GM12891 (cell line): Measurements from ENCODE around the gene ADAT3.

Experiments used
- DNase-seq: peaks from one replicate; pipeline ENCODE4 v3.0.0; 2011; ENCODE audit warnings: low spot score; ENCODE audit not compliant: insufficient read length
- FAIRE-seq: peaks from 2 replicates; lab custom pipeline; 2011; peaks lifted over from hg19 to GRCh38; lab: Jason Lieb, UNC
- PAX5 ChIP-seq: IDR thresholded peaks from 2 replicates; pipeline ENCODE4 v1.6.1; 2011; ENCODE audit warnings: low read length, moderate library complexity, mild to moderate bottlenecking; ENCODE audit not compliant: insufficient read depth, severe bottlenecking
- POLR2A ChIP-seq: IDR thresholded peaks from 2 replicates; pipeline ENCODE4 v1.6.1; 2011; ENCODE audit warnings: low read depth, low read length, control low read depth
- POLR2AphosphoS5 ChIP-seq: IDR thresholded peaks from 2 replicates; pipeline ENCODE4 v1.6.1; 2011; ENCODE audit warnings: low read depth, low read length, control low read depth
- POU2F2 ChIP-seq: IDR thresholded peaks from 2 replicates; pipeline ENCODE4 v1.6.1; 2011; ENCODE audit warnings: low read depth, mild to moderate bottlenecking, control low read depth, low read length, moderate library complexity
- SPI1 ChIP-seq: IDR thresholded peaks from 2 replicates; pipeline ENCODE4 v1.6.1; 2011; ENCODE audit warnings: low read depth, low read length, control low read depth
- TAF1 ChIP-seq: IDR thresholded peaks from 2 replicates; pipeline ENCODE4 v1.6.1; 2011; ENCODE audit warnings: low read depth, low read length, control low read depth

Gene ADAT3

GRCh38 chr19:1922803-1923202, 17.6 kb downstream of the ADAT3 start:
- no peak for TF ChIP-seq POLR2A
- TF ChIP-seq TAF1: no peak
- no peak for TF ChIP-seq POLR2AphosphoS5
- TF ChIP-seq PAX5: no peak
- FAIRE-seq (peak; percentile 38), DNase-seq (no peak)

GRCh38 chr19:1923319-1923718, 18.1 kb downstream of the ADAT3 start:
- TF ChIP-seq SPI1 (no peak), POLR2AphosphoS5 (no peak), POU2F2 (no peak), POLR2A (no peak), TAF1 (no peak), PAX5 (no peak)
- FAIRE-seq: no peak
- no peak for DNase-seq

GRCh38 chr19:1924320-1924961, 19.2 kb downstream of the ADAT3 start:
- DNase-seq (no peak), FAIRE-seq (no peak)
- no peak for TF ChIP-seq TAF1
- no peak for TF ChIP-seq SPI1
- no peak for TF ChIP-seq POLR2A
- no peak for TF ChIP-seq POLR2AphosphoS5
- TF ChIP-seq PAX5: no peak
- no peak for TF ChIP-seq POU2F2

GRCh38 chr19:1925544-1925943, 20.3 kb downstream of the ADAT3 start:
- no peak for FAIRE-seq
- TF ChIP-seq POLR2AphosphoS5: no peak
- no peak for TF ChIP-seq TAF1
- no peak for TF ChIP-seq PAX5
- TF ChIP-seq SPI1: no peak
- TF ChIP-seq POLR2A: no peak
- TF ChIP-seq POU2F2: no peak
- no peak for DNase-seq

GRCh38 chr19:1929021-1929742, 24.0 kb downstream of the ADAT3 start:
- FAIRE-seq (peak; percentile 86), DNase-seq (peak; percentile 96)
- TF ChIP-seq POU2F2 (no peak), TAF1 (no peak), SPI1 (no peak), POLR2A (no peak), PAX5 (peak; percentile 55), POLR2AphosphoS5 (no peak)

- DNase-seq (no peak), FAIRE-seq (no peak)
- no peak for TF ChIP-seq TAF1
- no peak for TF ChIP-seq PAX5
- no peak for TF ChIP-seq SPI1
- TF ChIP-seq POU2F2: no peak
- no peak for TF ChIP-seq POLR2AphosphoS5
- no peak for TF ChIP-seq POLR2A
Observed at GRCh38 chr19:1931445-1931844, 26.2 kb downstream of the ADAT3 start.

GRCh38 chr19:1932395-1932794, 27.2 kb downstream of the ADAT3 start:
- FAIRE-seq (no peak), DNase-seq (no peak)
- TF ChIP-seq PAX5 (no peak), POLR2A (no peak), SPI1 (no peak), POLR2AphosphoS5 (no peak), POU2F2 (no peak), TAF1 (no peak)

- no peak for DNase-seq
Observed at GRCh38 chr19:1933244-1933643, 28.0 kb downstream of the ADAT3 start.

GRCh38 chr19:1933942-1934341, 28.7 kb downstream of the ADAT3 start:
- peak; percentile 5 for FAIRE-seq
- DNase-seq: no peak
- TF ChIP-seq POLR2AphosphoS5 (no peak), POU2F2 (no peak), PAX5 (no peak), TAF1 (no peak), POLR2A (no peak), SPI1 (no peak)

More at GRCh38 chr19:1933244-1933643, 28.0 kb downstream of the ADAT3 start:
- TF ChIP-seq POLR2A (no peak), PAX5 (no peak), TAF1 (no peak), POU2F2 (no peak), SPI1 (peak; percentile 65)
- no peak for FAIRE-seq

- TF ChIP-seq POU2F2 (no peak), PAX5 (no peak), SPI1 (no peak), POLR2A (no peak), TAF1 (no peak), POLR2AphosphoS5 (no peak)
- DNase-seq: no peak
- peak; percentile 55 for FAIRE-seq
Observed at GRCh38 chr19:1935484-1936208, 30.4 kb downstream of the ADAT3 start.
